Lower lobe of right lung (tissue), 2 donors: ENCODE results near the gene CSRP2. TPM values are rescaled to one million over a fixed set of nuclear protein-coding genes. Genes with fewer than 3 reads are reported as not detected.

Source experiments
- ATAC-seq, 2 donors: fragments of 200-7000 bp; cut with Tn5 transposase; one replicate each; pipeline ENCODE4 v1.9.1; 2020 to 2022; ENCODE audit warnings: mild to moderate bottlenecking in 2 of 2, moderate library complexity in 2 of 2
- DNase-seq: peaks from one replicate; pipeline ENCODE4 v3.0.0-alpha.2; 2020
- H3K27ac ChIP-seq: fragments of 200-600 bp; one replicate; pipeline ENCODE4 v1.8.0; 2022
- H3K27me3 ChIP-seq: fragments of 200-600 bp; one replicate; pipeline ENCODE4 v1.8.0; 2022; ENCODE audit warnings: low read depth
- H3K36me3 ChIP-seq: fragments of 200-600 bp; one replicate; pipeline ENCODE4 v1.8.0; 2022; ENCODE audit warnings: mild to moderate bottlenecking
- H3K4me1 ChIP-seq: fragments of 200-600 bp; one replicate; pipeline ENCODE4 v1.8.0; 2022
- H3K4me3 ChIP-seq: fragments of 200-600 bp; one replicate; pipeline ENCODE4 v1.8.0; 2022; ENCODE audit warnings: mild to moderate bottlenecking
- H3K9me3 ChIP-seq: fragments of 200-600 bp; one replicate; pipeline ENCODE4 v1.8.0; 2022
- CTCF ChIP-seq: fragments of 200-600 bp; IDR thresholded peaks from one replicate; pipeline ENCODE4 v1.8.0; 2022; ENCODE audit warnings: antibody characterized with exemption, mild to moderate bottlenecking
- intact Hi-C: fragments of 100-400 bp; cut with DNase I; formaldehyde crosslinking; loops from one replicate; pipeline ENCODE4 v1.11.0; 2022
- total RNA-seq: library from RNA; stranded (reverse); fragmentation: NEBNext Ultra II Directional; extraction: Animal tissue kit (Norgen Biotek cat#: 25700); gene quantifications from one replicate; pipeline ENCODE4 v1.2.1, GENCODE V29; 2021
- donor health status: DM: no; HTN: yes; CAD: no; lungs with severe emphysema.

CSRP2 gene
- total RNA-seq, 1 donor from 2014 or later: 23.3 TPM

- DNase-seq (no peak), ATAC-seq (no peak)
- no peaks in the 10 kb centered on the region for H3K27me3 ChIP-seq
- intact Hi-C loops: no loop called here
- no peaks in the 10 kb centered on the region for H3K4me1 ChIP-seq
- no peak overlapping the region for H3K27ac ChIP-seq
- TF ChIP-seq CTCF: no peak
- no peak overlapping the region for H3K4me3 ChIP-seq
- peaks cover 82% of the 10 kb centered on the region for H3K36me3 ChIP-seq
- no peaks in the 10 kb centered on the region for H3K9me3 ChIP-seq
Observed at GRCh38 chr12:76811976-76812375, 66.8 kb downstream of the CSRP2 start.

GRCh38 chr12:76810671-76811419 lies 68.0 kb downstream of the CSRP2 start:
- intact Hi-C loops: no loop called here

More at GRCh38 chr12:76810671-76811419, 68.0 kb downstream of the CSRP2 start:
- DNase-seq (no peak), ATAC-seq (no peak)
- Histone ChIP-seq H3K4me1 (no peaks in the 10 kb centered on the region), H3K27ac (no peak overlapping the region), H3K36me3 (peaks cover 82% of the 10 kb centered on the region), H3K27me3 (no peaks in the 10 kb centered on the region), H3K9me3 (no peaks in the 10 kb centered on the region), H3K4me3 (no peak overlapping the region)
- TF ChIP-seq CTCF: no peak

Other genes starting within 250 kb of the CSRP2 start
- 27.9 TPM for gene ZDHHC17, start 114.9 kb downstream of the CSRP2 start, total RNA-seq
- gene E2F7, start 186.6 kb upstream of the CSRP2 start, total RNA-seq: 1.0 TPM